K562 (cell line): ENCODE results near the gene MYO3B. TPM values are rescaled to one million over a fixed set of nuclear protein-coding genes. Genes with fewer than 3 reads are reported as not detected.

Experiments used
- ATAC-seq: fragments of 200-7000 bp; cut with Tn5 transposase; 3 replicates; pipeline ENCODE4 v1.9.1; 2020; ENCODE audit warnings: moderate library complexity
- BruUV-seq: library from RNA; stranded (reverse); fragments of 400-500 nt; replicated peaks from 2 replicates; lab custom pipeline; 2021; lab: Mats Ljungman, UMichigan
- CTCF ChIA-PET: fragments of 300-600 bp; formaldehyde crosslinking; extraction: SDS; loops from one replicate; lab custom pipeline; 2021; ENCODE audit warnings: low intra/inter-chr PET ratio; lab: Yijun Ruan, JAX
- POLR2A ChIA-PET: fragments of 300-600, 350-650 bp; sonication (Branson Sonifier 250); formaldehyde crosslinking; extraction: SDS; loops from one replicate; lab custom pipeline; 2021; ENCODE audit warnings: antibody characterized with exemption, inconsistent platforms; lab: Yijun Ruan, JAX
- DNase-seq, 4 experiments: peaks; one replicate each; pipeline versions ENCODE4 v3.0.0 to v3.0.0-alpha.2; 2011 to 2018; ENCODE audit warnings: low spot score in 3 of 4, mixed read lengths in 3 of 4; ENCODE audit errors: extremely low read depth in 1 of 4
- FAIRE-seq: peaks from 2 replicates; lab custom pipeline; 2011; peaks lifted over from hg19 to GRCh38; lab: Jason Lieb, UNC
- H2AFZ ChIP-seq: 2 replicates; pipeline ENCODE4 v1.6.0; 2011; ENCODE audit warnings: low read depth, low read length, control low read depth, inconsistent platforms
- H3K27ac ChIP-seq: fragments of 200-600 bp; 3 replicates; pipeline ENCODE4 v1.8.0; 2011; ENCODE audit warnings: low read depth, mild to moderate bottlenecking, control low read depth, inconsistent platforms, low read length, moderate library complexity, mixed read lengths; ENCODE audit errors: extremely low read depth
- H3K27me3 ChIP-seq, 2 experiments: fragments of 300-600 bp in 1 of 2; 2 replicates in 1 of 2; 3 replicates in 1 of 2; pipeline versions ENCODE4 v1.6.0 to v1.8.0; 2011; ENCODE audit warnings: inconsistent platforms in 2 of 2, low read length in 2 of 2, mild to moderate bottlenecking in 1 of 2, mixed read lengths in 1 of 2, moderate library complexity in 1 of 2; ENCODE audit not compliant: control insufficient read depth in 2 of 2, insufficient read depth in 2 of 2
- H3K36me3 ChIP-seq: fragments of 300-600 bp; 3 replicates; pipeline ENCODE4 v1.8.0; 2011; ENCODE audit warnings: mild to moderate bottlenecking, low read length, inconsistent platforms; ENCODE audit not compliant: control insufficient read depth, insufficient read depth
- H3K4me1 ChIP-seq, 2 experiments: fragments of 200-600 bp in 1 of 2; replicated peaks in 1 of 2; 2 replicates in 1 of 2; 3 replicates in 1 of 2; pipeline versions ENCODE4 v1.5.1 to v1.8.0; 2011; ENCODE audit warnings: inconsistent platforms in 2 of 2, low read length in 2 of 2, mild to moderate bottlenecking in 1 of 2, mixed read lengths in 1 of 2, moderate library complexity in 1 of 2; ENCODE audit not compliant: control insufficient read depth in 2 of 2, insufficient read depth in 2 of 2
- H3K4me2 ChIP-seq: 2 replicates; pipeline ENCODE4 v1.6.1; 2011; ENCODE audit warnings: low read length, control low read depth, inconsistent platforms, mixed read lengths; ENCODE audit not compliant: insufficient read depth
- H3K4me3 ChIP-seq: fragments of 200-600 bp; sonication (generic), shearing (Covaris generic); 2 replicates; pipeline ENCODE4 v1.5.1; 2016; ENCODE audit warnings: control low read depth, inconsistent platforms
- H3K79me2 ChIP-seq: fragments of 200-600 bp; 3 replicates; pipeline ENCODE4 v1.8.0; 2011; ENCODE audit warnings: low read length, inconsistent platforms; ENCODE audit not compliant: control insufficient read depth, insufficient read depth
- H3K9ac ChIP-seq, 2 experiments: 2 replicates each; pipeline versions ENCODE4 v1.6.0 to v1.6.1; 2011; ENCODE audit warnings: low read depth in 2 of 2, low read length in 2 of 2, control low read depth in 1 of 2, inconsistent platforms in 1 of 2, mild to moderate bottlenecking in 1 of 2, mixed read lengths in 1 of 2; ENCODE audit not compliant: insufficient read depth in 1 of 2
- H3K9me1 ChIP-seq: one replicate; pipeline ENCODE4 v1.6.0; 2011; ENCODE audit warnings: inconsistent platforms, mild to moderate bottlenecking, low read length, moderate library complexity; ENCODE audit not compliant: control insufficient read depth, insufficient read depth
- H3K9me3 ChIP-seq: replicated peaks from 2 replicates; pipeline ENCODE4 v1.5.1; 2011; ENCODE audit warnings: low read depth, low read length, inconsistent platforms; ENCODE audit not compliant: control insufficient read depth, insufficient read depth
- H4K20me1 ChIP-seq: replicated peaks from 2 replicates; pipeline ENCODE4 v1.6.1; 2011; ENCODE audit warnings: low read length, inconsistent platforms, mixed read lengths; ENCODE audit not compliant: control insufficient read depth, insufficient read depth
- BCL6 ChIP-seq: fragments of 250-450 bp; sonication (Bioruptor Pico); IDR thresholded peaks from 2 replicates; pipeline ENCODE4 v1.4.0; 2020
- BCOR ChIP-seq: fragments of 450-650 bp; IDR thresholded peaks from 2 replicates; pipeline ENCODE4 v1.6.1; 2016
- CCNT2 ChIP-seq: IDR thresholded peaks from 2 replicates; pipeline ENCODE4 v1.6.1; 2011; ENCODE audit warnings: borderline replicate concordance, low read depth, mild to moderate bottlenecking, moderate library complexity, mixed read lengths, low read length; ENCODE audit not compliant: insufficient read length; ENCODE audit errors: extremely low read depth
- DPF2 ChIP-seq: fragments of 450-650 bp; IDR thresholded peaks from 2 replicates; pipeline ENCODE4 v1.6.1; 2016
- FOXM1 ChIP-seq, 2 experiments: fragments of 450-650 bp in 1 of 2; sonication (generic) in 1 of 2; formaldehyde crosslinking in 1 of 2; IDR thresholded peaks; 2 replicates each; pipeline versions ENCODE4 v1.6.1 to v1.9.0; 2017 to 2022; ENCODE audit warnings: low read depth in 2 of 2, mild to moderate bottlenecking in 2 of 2, missing genetic modification reagents in 1 of 2, moderate library complexity in 1 of 2
- PRMT5 ChIP-seq: sonication (generic); formaldehyde crosslinking; IDR thresholded peaks from 2 replicates; pipeline ENCODE4 v1.5.0; 2020; ENCODE audit warnings: missing genetic modification reagents
- ZC3H8 ChIP-seq: fragments of 450-650 bp; IDR thresholded peaks from 2 replicates; pipeline ENCODE4 v1.6.1; 2017
- ZFP30 ChIP-seq: fragments of 250-450 bp; sonication (Bioruptor Pico); IDR thresholded peaks from 2 replicates; pipeline ENCODE4 v1.8.0; 2022; ENCODE audit warnings: moderate library complexity, mild to moderate bottlenecking, inconsistent platforms, borderline replicate concordance
- ZKSCAN8 ChIP-seq: fragments of 200-800 bp; sonication (Bioruptor generic); IDR thresholded peaks from 2 replicates; pipeline ENCODE4 v1.6.1; 2016; ENCODE audit warnings: missing genetic modification characterization, missing compliant biosample characterization
- ZNF174 ChIP-seq: fragments of 250-450 bp; sonication (Bioruptor Pico); IDR thresholded peaks from 2 replicates; pipeline ENCODE4 v1.4.0; 2020; ENCODE audit warnings: mild to moderate bottlenecking
- ZNF239 ChIP-seq: fragments of 250-450 bp; sonication (Bioruptor Pico); IDR thresholded peaks from 2 replicates; pipeline ENCODE4 v1.4.0; 2020; ENCODE audit warnings: mild to moderate bottlenecking
- ZNF76 ChIP-seq: fragments of 250-450 bp; sonication (Bioruptor Pico); IDR thresholded peaks from 2 replicates; pipeline ENCODE4 v1.4.0; 2020; ENCODE audit warnings: mild to moderate bottlenecking, moderate library complexity, borderline replicate concordance
- ZSCAN29 ChIP-seq: fragments of 450-650 bp; IDR thresholded peaks from 2 replicates; pipeline ENCODE4 v1.6.1; 2017
- in situ Hi-C: fragments of 300-500 bp; cut with MboI; formaldehyde crosslinking; loops from 4 replicates; pipeline ENCODE4 v1.15.0; 2018; ENCODE audit warnings: inconsistent platforms, mixed read lengths
- intact Hi-C: fragments of 100-400 bp; cut with micrococcal nuclease; formaldehyde crosslinking; loops from 2 replicates; pipeline ENCODE4 v1.14.2; 2022
- polyA plus RNA-seq, 8 experiments: library from polyadenylated mRNA; depleted of rRNA in 4 of 8; stranded (reverse) in 5 of 8; unstranded in 3 of 8; fragments of >200 nt; fragmentation: Nextera tagmentation in 2 of 8; fragmentation: Illumina TruSeq in 1 of 8; extraction: Ambion mirVana in 2 of 8; extraction: Trizol in 1 of 8; gene quantifications; 2 replicates each; pipeline versions ENCODE4 v1.2.1 to v1.2.3, GENCODE V29; 2011 to 2014; ENCODE audit warnings: inconsistent platforms in 1 of 8, missing spikeins in 1 of 8
- total RNA-seq, 7 experiments: library from RNA; depleted of rRNA in 6 of 7; stranded (reverse); fragments of >200 nt in 6 of 7; fragmentation: Illumina TruSeq in 2 of 7; extraction: Trizol in 2 of 7; gene quantifications; 2 replicates each; pipeline versions ENCODE4 v1.2.1 to v1.2.3, GENCODE V29; 2011 to 2021; ENCODE audit warnings: low replicate concordance in 1 of 7
- TF ChIP-seq, protein P1 (sequence below): sonication (generic); formaldehyde crosslinking; IDR thresholded peaks from 2 replicates; pipeline ENCODE4 v1.8.1; 2023; ENCODE audit warnings: mild to moderate bottlenecking, missing genetic modification reagents

The MYO3B gene
- total and polyA plus RNA-seq, 9 of the 15 experiments (the other 6 are each of a cell fraction or from before 2014, with no cell fraction given) = 2.7 to 6.5 (median 3.6) TPM

DNA sequence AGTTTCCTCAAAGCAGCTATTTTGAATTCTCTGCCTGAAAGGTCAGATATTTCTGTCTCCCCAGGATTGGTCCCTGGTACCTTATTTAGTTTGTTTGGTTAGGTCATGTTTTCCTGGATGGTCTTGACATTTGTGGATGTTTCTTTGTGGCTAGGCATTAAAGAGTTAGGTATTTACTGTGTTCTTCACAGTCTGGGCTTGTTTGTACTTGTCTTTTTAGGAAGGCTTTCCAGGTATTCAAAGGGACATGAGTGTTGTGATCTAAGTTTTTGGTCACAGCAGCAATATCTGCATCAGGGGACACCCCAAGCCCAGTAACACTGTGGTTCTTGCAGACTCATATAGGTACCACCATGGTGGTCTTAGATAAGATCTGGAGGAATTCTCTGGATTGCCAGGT, 11.8 kb downstream of the MYO3B start:
- Histone ChIP-seq H3K27ac (no peak overlapping the region), H3K36me3 (no peaks in the 10 kb centered on the region), H3K27me3 (no peaks in the 10 kb centered on the region), H3K9ac (no peak overlapping the region), H3K9me3 (no peaks in the 10 kb centered on the region), H3K79me2 (no peaks in the 10 kb centered on the region), H3K9me1 (no peaks in the 10 kb centered on the region), H3K4me1 (no peaks in the 10 kb centered on the region), H3K4me2 (no peak overlapping the region), H4K20me1 (no peaks in the 10 kb centered on the region), H3K4me3 (no peak overlapping the region), H2AFZ (no peak overlapping the region)
- no peak for DNase-seq
- in situ Hi-C loops (no loop called here), intact Hi-C loops (no loop called here)
- ChIA-PET POLR2A (interaction anchor here (1.6 kb wide), 1 partner anchor 11 kb away, joined by 4 read pairs; the partner anchor contains the start of gene MYO3B), CTCF (no interaction called here)
- no peak for ATAC-seq
- FAIRE-seq = no peak
- BruUV-seq = no TSS peak
- TF ChIP-seq PRMT5 (CRISPR knock-in tag) (no peak), ZNF239 (CRISPR knock-in tag) (no peak), ZNF174 (CRISPR knock-in tag) (no peak), CCNT2 (no peak), BCOR (no peak), FOXM1 (IDR thresholded peaks at IDR 0.05; ENCODE audit: low read depth) (no peak), FOXM1 (CRISPR knock-in tag; IDR thresholded peaks at IDR 0.05; ENCODE audit: low read depth) (no peak), ZC3H8 (no peak), ZFP30 (no peak), ZSCAN29 (no peak), DPF2 (no peak), BCL6 (no peak), ZNF76 (CRISPR knock-in tag) (no peak), ZKSCAN8 (CRISPR knock-in tag) (no peak)
- TF ChIP-seq, protein P1, sequence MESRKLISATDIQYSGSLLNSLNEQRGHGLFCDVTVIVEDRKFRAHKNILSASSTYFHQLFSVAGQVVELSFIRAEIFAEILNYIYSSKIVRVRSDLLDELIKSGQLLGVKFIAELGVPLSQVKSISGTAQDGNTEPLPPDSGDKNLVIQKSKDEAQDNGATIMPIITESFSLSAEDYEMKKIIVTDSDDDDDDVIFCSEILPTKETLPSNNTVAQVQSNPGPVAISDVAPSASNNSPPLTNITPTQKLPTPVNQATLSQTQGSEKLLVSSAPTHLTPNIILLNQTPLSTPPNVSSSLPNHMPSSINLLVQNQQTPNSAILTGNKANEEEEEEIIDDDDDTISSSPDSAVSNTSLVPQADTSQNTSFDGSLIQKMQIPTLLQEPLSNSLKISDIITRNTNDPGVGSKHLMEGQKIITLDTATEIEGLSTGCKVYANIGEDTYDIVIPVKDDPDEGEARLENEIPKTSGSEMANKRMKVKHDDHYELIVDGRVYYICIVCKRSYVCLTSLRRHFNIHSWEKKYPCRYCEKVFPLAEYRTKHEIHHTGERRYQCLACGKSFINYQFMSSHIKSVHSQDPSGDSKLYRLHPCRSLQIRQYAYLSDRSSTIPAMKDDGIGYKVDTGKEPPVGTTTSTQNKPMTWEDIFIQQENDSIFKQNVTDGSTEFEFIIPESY (CRISPR knock-in tag) = no peak
